K562 treated with DMSO at 1 percent for 12 hours (cell line): Measurements from ENCODE around the gene ANKRD20A1. TPM values are rescaled to one million over a fixed set of nuclear protein-coding genes. Genes with fewer than 3 reads are reported as not detected.

ENCODE experiments used
- total RNA-seq: library from RNA; unstranded; fragments of 300-600 nt; gene quantifications from 2 replicates; pipeline ENCODE4 v1.2.3, GENCODE V29; 2022; ENCODE audit not compliant: insufficient read depth

Gene ANKRD20A1
- 0.78 TPM in 1 of 2 replicates, not detected in the other for total RNA-seq

GRCh38 chr9:67858871-67859270 lies at the start of gene ANKRD20A1:
Gene ANKRD20A1 (plus strand): TSS chr9:67858931. CDS start chr9:67859427, 496 bp downstream.

